Stimulated activated CD8-positive, alpha-beta memory T cell treated with anti-CD3 and anti-CD28 coated beads, Interleukin-2, amount 100 ng/mL, for 1 hour (primary cell): Measurements from ENCODE around the gene RAPGEF1.
A peak's percentile ranks its signal among the peaks of the same experiment; 100 is the strongest.
"Not testable (repeated sequence)": the region's sequence is repeated elsewhere in the genome, so short reads cannot be mapped to it uniquely, and the experiment has no call there.

Source experiments
- DNase-seq, 2 donors: peaks; one replicate each; pipeline ENCODE4 v3.0.0-alpha.2; 2020; ENCODE audit warnings: low read depth in 2 of 2

Gene RAPGEF1

GRCh38 chr9:131739959-131740648, at the start of gene RAPGEF1:
Gene RAPGEF1, minus strand, starts transcription at chr9:131740076. Its CDS starts 246 bp downstream, at chr9:131739830.
- DNase-seq: peak; percentile 72 to 77

- no peak for DNase-seq
Measured at GRCh38 chr9:131788851-131789250, 49.0 kb upstream of the RAPGEF1 start.

GRCh38 chr9:131787838-131788237, 48.0 kb upstream of the RAPGEF1 start:
- DNase-seq: no peak

- no peak for DNase-seq
Measured at GRCh38 chr9:131784748-131785501, 45.0 kb upstream of the RAPGEF1 start.

GRCh38 chr9:131781069-131781468, 41.2 kb upstream of the RAPGEF1 start:
- DNase-seq: no peak

- DNase-seq: no peak
Measured at GRCh38 chr9:131776473-131776872, 36.6 kb upstream of the RAPGEF1 start.

GRCh38 chr9:131776036-131776435, 36.2 kb upstream of the RAPGEF1 start:
- no peak for DNase-seq

- no peak for DNase-seq
Measured at GRCh38 chr9:131774636-131775035, 34.8 kb upstream of the RAPGEF1 start.

- no peak for DNase-seq
Measured at GRCh38 chr9:131773911-131774379, 34.1 kb upstream of the RAPGEF1 start.

- DNase-seq: no peak
Measured at GRCh38 chr9:131772940-131773339, 33.1 kb upstream of the RAPGEF1 start.

- no peak for DNase-seq
Measured at GRCh38 chr9:131771646-131772045, 31.8 kb upstream of the RAPGEF1 start.

GRCh38 chr9:131769361-131769760, 29.5 kb upstream of the RAPGEF1 start:
- no peak for DNase-seq

GRCh38 chr9:131764568-131764967, 24.7 kb upstream of the RAPGEF1 start:
- DNase-seq: no peak

- DNase-seq: peak; percentile 48 to 63
Measured at GRCh38 chr9:131762356-131762932, 22.6 kb upstream of the RAPGEF1 start.

- DNase-seq: no peak
Measured at GRCh38 chr9:131759017-131759647, 19.3 kb upstream of the RAPGEF1 start.

- DNase-seq: no peak
Measured at GRCh38 chr9:131757549-131757948, 17.7 kb upstream of the RAPGEF1 start.

GRCh38 chr9:131755541-131756198, 15.8 kb upstream of the RAPGEF1 start:
- peak; percentile 60 to 74 for DNase-seq

GRCh38 chr9:131754846-131755245, 15.0 kb upstream of the RAPGEF1 start:
- no peak for DNase-seq

- not testable (repeated sequence) for DNase-seq
Measured at GRCh38 chr9:131753751-131754150, 13.9 kb upstream of the RAPGEF1 start.

GRCh38 chr9:131752231-131752884, 12.5 kb upstream of the RAPGEF1 start:
- no peak for DNase-seq

GRCh38 chr9:131748411-131748955, 8.6 kb upstream of the RAPGEF1 start:
- DNase-seq: no peak
